ENCODE results near the gene CIART. TPM values are rescaled to one million over a fixed set of nuclear protein-coding genes. Genes with fewer than 3 reads are reported as not detected.
A peak's percentile ranks its signal among the peaks of the same experiment; 100 is the strongest.
"Not testable (repeated sequence)": the region's sequence is repeated elsewhere in the genome, so short reads cannot be mapped to it uniquely, and the experiment has no call there.

CIART gene
- polyA plus RNA-seq (2013, experiment 1 of 2; ENCODE audit: insufficient read length): 15.6 TPM
- 15.8 TPM for polyA plus RNA-seq (2013, experiment 2 of 2; ENCODE audit: insufficient read length)

- DNase-seq: peak; percentile 100
Observed at GRCh38 chr1:150281758-150282557, at the start of gene CIART. CIART (plus strand) TSS chr1:150282554; CDS start chr1:150283268, 714 bp downstream.

GRCh38 chr1:150232921-150233320 lies 49.4 kb upstream of the CIART start:
- not testable (repeated sequence) for DNase-seq

- DNase-seq: no peak
Observed at GRCh38 chr1:150233359-150234308, 48.7 kb upstream of the CIART start.

- no peak for DNase-seq
Observed at GRCh38 chr1:150234309-150234565, 48.1 kb upstream of the CIART start.

- peak; percentile 75 for DNase-seq
Observed at GRCh38 chr1:150234566-150235293, 47.6 kb upstream of the CIART start.

GRCh38 chr1:150235294-150235851 lies 47.0 kb upstream of the CIART start:
- DNase-seq: no peak

GRCh38 chr1:150235852-150236613 lies 46.3 kb upstream of the CIART start, which contains the start of gene ANP32E:
ANP32E (minus strand) TSS chr1:150236112; CDS start chr1:150235786, 326 bp downstream.
- peak; percentile 100 for DNase-seq

GRCh38 chr1:150236614-150237100 lies 45.7 kb upstream of the CIART start:
- DNase-seq: no peak

GRCh38 chr1:150237176-150237575 lies 45.2 kb upstream of the CIART start:
- DNase-seq: not testable (repeated sequence)

- DNase-seq: no peak
Observed at GRCh38 chr1:150237746-150238145, 44.6 kb upstream of the CIART start.

GRCh38 chr1:150243003-150243402 lies 39.4 kb upstream of the CIART start:
- no peak for DNase-seq

- no peak for DNase-seq
Observed at GRCh38 chr1:150249936-150250335, 32.4 kb upstream of the CIART start.

GRCh38 chr1:150256198-150256553 lies 26.2 kb upstream of the CIART start:
- DNase-seq: no peak

GRCh38 chr1:150256554-150257341 lies 25.6 kb upstream of the CIART start:
- DNase-seq: peak; percentile 77

GRCh38 chr1:150257624-150258585 lies 24.4 kb upstream of the CIART start, which contains the start of gene CA14:
CA14 (plus strand) TSS chr1:150257774; CDS start chr1:150258129, 355 bp downstream.
- no peak for DNase-seq

- no peak for DNase-seq
Observed at GRCh38 chr1:150259217-150259616, 23.1 kb upstream of the CIART start.

- no peak for DNase-seq
Observed at GRCh38 chr1:150259758-150260669, 22.3 kb upstream of the CIART start.

GRCh38 chr1:150261367-150261766 lies 21.0 kb upstream of the CIART start:
- DNase-seq: no peak
